Endothelial cell (in vitro differentiated cells): ENCODE results near the gene SLC1A6. TPM values are rescaled to one million over a fixed set of nuclear protein-coding genes. Genes with fewer than 3 reads are reported as not detected.

Source experiments
- DNase-seq: peaks from one replicate; pipeline ENCODE4 v3.0.0; 2021; ENCODE audit warnings: low spot score
- H3K27ac Mint-ChIP-seq: one replicate; pipeline ENCODE4 v1.8.0; 2021; ENCODE audit warnings: mixed read lengths, inconsistent platforms; ENCODE audit not compliant: unreplicated experiment
- H3K27me3 Mint-ChIP-seq: one replicate; pipeline ENCODE4 v1.8.0; 2021; ENCODE audit warnings: mild to moderate bottlenecking, moderate library complexity, mixed read lengths, inconsistent platforms; ENCODE audit not compliant: unreplicated experiment
- H3K36me3 Mint-ChIP-seq: one replicate; pipeline ENCODE4 v1.8.0; 2021; ENCODE audit warnings: mild to moderate bottlenecking, low read depth, mixed read lengths, inconsistent platforms; ENCODE audit not compliant: unreplicated experiment
- H3K4me1 Mint-ChIP-seq: one replicate; pipeline ENCODE4 v1.8.0; 2021; ENCODE audit warnings: mild to moderate bottlenecking, mixed read lengths, inconsistent platforms; ENCODE audit not compliant: unreplicated experiment
- H3K4me3 Mint-ChIP-seq: one replicate; pipeline ENCODE4 v1.8.0; 2021; ENCODE audit warnings: mild to moderate bottlenecking, mixed read lengths, inconsistent platforms; ENCODE audit not compliant: unreplicated experiment
- H3K9me3 Mint-ChIP-seq: one replicate; pipeline ENCODE4 v1.8.0; 2021; ENCODE audit warnings: mixed read lengths, inconsistent platforms; ENCODE audit not compliant: unreplicated experiment
- CTCF ChIP-seq: fragments of 200-600 bp; sonication (generic); IDR thresholded peaks from one replicate; pipeline ENCODE4 v1.5.0; 2021; ENCODE audit warnings: antibody characterized with exemption; ENCODE audit not compliant: unreplicated experiment
- long read RNA-seq: library from polyadenylated mRNA; unstranded; transcript quantifications from one replicate; pipeline ENCODE4 v2.0.0, GENCODE V29; 2020; ENCODE audit not compliant: unreplicated experiment
- total RNA-seq: library from RNA; stranded (reverse); fragmentation: NEBNext Ultra II Directional; extraction: Animal tissue kit (Norgen Biotek cat#: 25700); gene quantifications from one replicate; pipeline ENCODE4 v1.2.1, GENCODE V29; 2021; ENCODE audit not compliant: unreplicated experiment

SLC1A6 gene
- 8.3 TPM for total RNA-seq
- long read RNA-seq, partial matches to known transcripts = 0 of 4 reads
- long read RNA-seq, other reads (novel, unspliced or antisense) = 4 of 4 reads

GRCh38 chr19:14979476-14980255 lies at the start of gene SLC1A6:
Gene SLC1A6 (minus strand): TSS chr19:14979864. CDS start chr19:14972910, 6,954 bp downstream.
- Mint-ChIP-seq H3K4me3 (peak within 1 kb of the TSS; percentile 84), H3K4me1 (peaks cover 9% of the 10 kb centered on the region), H3K36me3 (peaks cover 6% of the 10 kb centered on the region), H3K9me3 (no peaks in the 10 kb centered on the region), H3K27ac (no peak within 1 kb of the TSS), H3K27me3 (peaks cover 13% of the 10 kb centered on the region)
- no peak for TF ChIP-seq CTCF
- peak; percentile 47 for DNase-seq

DNA sequence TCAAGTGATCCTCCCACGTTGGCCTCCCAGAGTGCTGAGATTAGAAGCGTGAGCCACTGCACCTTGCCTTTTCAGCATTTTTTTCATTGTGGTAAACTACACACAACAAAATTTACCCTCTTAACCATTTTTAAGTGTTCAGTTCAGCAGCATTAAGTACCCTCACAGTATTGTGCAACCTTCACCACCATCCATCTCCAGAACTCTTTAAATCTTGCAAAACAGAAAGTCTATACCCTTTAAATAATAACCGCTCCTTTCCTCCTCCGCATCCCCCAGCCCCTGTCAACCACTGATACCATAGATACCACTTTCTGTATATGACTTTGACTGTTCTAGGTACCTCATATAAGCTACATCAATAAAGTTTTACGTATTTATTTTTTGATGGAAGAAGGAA lies 48.8 kb upstream of the SLC1A6 start:
- DNase-seq = no peak
- Mint-ChIP-seq H3K27ac (no peak overlapping the region), H3K27me3 (peaks cover 2% of the 10 kb centered on the region), H3K4me1 (no peaks in the 10 kb centered on the region), H3K36me3 (no peaks in the 10 kb centered on the region), H3K9me3 (no peaks in the 10 kb centered on the region), H3K4me3 (no peak overlapping the region)
- no peak for TF ChIP-seq CTCF

GRCh38 chr19:15025217-15025616 lies 45.6 kb upstream of the SLC1A6 start:
- Mint-ChIP-seq H3K36me3 (no peaks in the 10 kb centered on the region), H3K27ac (no peak overlapping the region), H3K9me3 (no peaks in the 10 kb centered on the region), H3K27me3 (no peaks in the 10 kb centered on the region), H3K4me1 (no peaks in the 10 kb centered on the region), H3K4me3 (no peak overlapping the region)
- TF ChIP-seq CTCF = no peak
- DNase-seq = no peak

DNA sequence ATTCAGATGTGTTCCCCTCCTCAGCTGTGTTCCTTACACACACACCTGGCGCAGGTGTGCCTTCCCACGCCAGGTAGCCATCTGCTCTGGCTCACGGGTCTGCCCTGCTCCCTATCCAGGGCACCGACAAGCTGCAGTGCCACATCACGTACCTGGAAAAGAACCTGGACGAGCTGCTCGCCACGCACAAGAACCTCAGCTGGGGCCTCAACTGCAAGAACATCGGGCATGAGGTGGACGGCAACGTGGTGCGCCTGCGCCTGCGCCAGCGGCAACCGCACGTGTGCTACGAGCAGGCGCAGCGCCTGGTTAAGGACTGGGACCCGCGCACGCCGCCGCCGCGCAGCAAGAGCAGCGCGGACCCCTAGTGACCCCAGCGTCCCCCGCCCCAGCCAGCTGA lies 43.1 kb upstream of the SLC1A6 start:
- no peak overlapping the region for H3K27ac Mint-ChIP-seq
- DNase-seq = no peak
- H3K4me1 Mint-ChIP-seq = no peaks in the 10 kb centered on the region

More for the DNA sequence above, 43.1 kb upstream of the SLC1A6 start:
- H3K9me3 Mint-ChIP-seq = no peaks in the 10 kb centered on the region
- H3K36me3 Mint-ChIP-seq = no peaks in the 10 kb centered on the region
- no peak overlapping the region for H3K4me3 Mint-ChIP-seq
- TF ChIP-seq CTCF = no peak
- H3K27me3 Mint-ChIP-seq = no peaks in the 10 kb centered on the region
